WTC11 (cell line): ENCODE measurements around the gene CACNA1H. TPM values are rescaled to one million over a fixed set of nuclear protein-coding genes. Genes with fewer than 3 reads are reported as not detected.

ENCODE experiments used
- ATAC-seq: fragments of 200-7000 bp; cut with Tn5 transposase; 2 replicates; pipeline ENCODE4 v1.10.0; 2021; ENCODE audit warnings: mild to moderate bottlenecking, moderate library complexity
- CTCF ChIA-PET: fragments of 300-600 bp; sonication (Branson Sonifier 250); formaldehyde crosslinking; loops from one replicate; lab custom pipeline; 2021; ENCODE audit warnings: antibody characterized with exemption; lab: Charles Lee
- POLR2A ChIA-PET: fragments of 350-600 bp; sonication (Branson Sonifier 250); formaldehyde crosslinking; loops from one replicate; lab custom pipeline; 2021; ENCODE audit warnings: antibody characterized with exemption; lab: Charles Lee
- DNase-seq: peaks from one replicate; pipeline ENCODE4 v3.0.0; 2021; ENCODE audit warnings: low spot score
- H3K27ac Mint-ChIP-seq: 2 replicates; pipeline ENCODE4 v1.8.0; 2021; ENCODE audit warnings: mixed read lengths
- H3K27me3 Mint-ChIP-seq: 2 replicates; pipeline ENCODE4 v1.8.0; 2021; ENCODE audit warnings: low read depth, mild to moderate bottlenecking, moderate library complexity, mixed read lengths
- H3K36me3 Mint-ChIP-seq: 2 replicates; pipeline ENCODE4 v1.8.0; 2021; ENCODE audit warnings: mixed read lengths
- H3K4me1 Mint-ChIP-seq: 2 replicates; pipeline ENCODE4 v1.8.0; 2022; ENCODE audit warnings: mixed read lengths
- H3K4me3 Mint-ChIP-seq: 2 replicates; pipeline ENCODE4 v1.8.0; 2021; ENCODE audit warnings: mild to moderate bottlenecking, moderate library complexity, mixed read lengths
- H3K9me3 Mint-ChIP-seq: 2 replicates; pipeline ENCODE4 v1.8.0; 2021; ENCODE audit warnings: mixed read lengths
- ATF3 ChIP-seq: sonication (generic); formaldehyde crosslinking; conservative IDR thresholded peaks from 2 replicates; pipeline ENCODE4 v1.8.1; 2022; ENCODE audit warnings: mild to moderate bottlenecking, missing genetic modification reagents
- CDX4 ChIP-seq: fragments of 250-450 bp; sonication (Bioruptor Pico); IDR thresholded peaks from 2 replicates; pipeline ENCODE4 v1.9.0; 2021; ENCODE audit warnings: moderate library complexity, mild to moderate bottlenecking, inconsistent platforms, borderline replicate concordance
- FOXP1 ChIP-seq: sonication (generic); formaldehyde crosslinking; IDR thresholded peaks from 2 replicates; pipeline ENCODE4 v1.8.0; 2022; ENCODE audit warnings: missing genetic modification reagents, mild to moderate bottlenecking, moderate library complexity, borderline replicate concordance
- GTF2I ChIP-seq: fragments of 250-450 bp; sonication (Bioruptor Pico); conservative IDR thresholded peaks from 2 replicates; pipeline ENCODE4 v1.4.0; 2021; ENCODE audit warnings: mild to moderate bottlenecking
- HMGA2 ChIP-seq: fragments of 250-450 bp; sonication (Bioruptor Pico); IDR thresholded peaks from 2 replicates; pipeline ENCODE4 v1.4.0; 2021; ENCODE audit warnings: mild to moderate bottlenecking, moderate library complexity
- MXD4 ChIP-seq: fragments of 250-450 bp; sonication (Bioruptor Pico); IDR thresholded peaks from 2 replicates; pipeline ENCODE4 v1.8.0; 2021; ENCODE audit warnings: mild to moderate bottlenecking, moderate library complexity, borderline replicate concordance
- PRDM15 ChIP-seq: sonication (generic); formaldehyde crosslinking; IDR thresholded peaks from 2 replicates; pipeline ENCODE4 v1.8.0; 2022; ENCODE audit warnings: missing genetic modification reagents
- SOX15 ChIP-seq: fragments of 250-450 bp; sonication (Bioruptor Pico); IDR thresholded peaks from 2 replicates; pipeline ENCODE4 v1.9.0; 2021; ENCODE audit warnings: mild to moderate bottlenecking
- ZBTB43 ChIP-seq: sonication (generic); formaldehyde crosslinking; IDR thresholded peaks from 2 replicates; pipeline ENCODE4 v1.8.1; 2023; ENCODE audit warnings: mild to moderate bottlenecking, missing genetic modification reagents
- ZNF232 ChIP-seq: sonication (generic); formaldehyde crosslinking; IDR thresholded peaks from 2 replicates; pipeline ENCODE4 v1.8.0; 2022; ENCODE audit warnings: mild to moderate bottlenecking, missing genetic modification reagents
- ZNF396 ChIP-seq: fragments of 250-450 bp; sonication (Bioruptor Pico); IDR thresholded peaks from 2 replicates; pipeline ENCODE4 v1.8.0; 2021; ENCODE audit warnings: mild to moderate bottlenecking, moderate library complexity, borderline replicate concordance
- total RNA-seq: library from RNA; stranded (reverse); gene quantifications from 3 replicates; pipeline ENCODE4 v1.2.3, GENCODE V29; 2021
- TF ChIP-seq, protein P1 (sequence below): sonication (generic); formaldehyde crosslinking; IDR thresholded peaks from 2 replicates; pipeline ENCODE4 v1.8.1; 2022; ENCODE audit warnings: low read depth, missing genetic modification reagents, borderline replicate concordance
- TF ChIP-seq, protein P2 (sequence below): sonication (generic); formaldehyde crosslinking; IDR thresholded peaks from 2 replicates; pipeline ENCODE4 v1.8.0; 2022; ENCODE audit warnings: mild to moderate bottlenecking, missing genetic modification reagents
- TF ChIP-seq, protein P3 (sequence below): sonication (generic); formaldehyde crosslinking; IDR thresholded peaks from 2 replicates; pipeline ENCODE4 v1.8.1; 2022; ENCODE audit warnings: low read depth, mild to moderate bottlenecking, moderate library complexity, missing genetic modification reagents, borderline replicate concordance

The CACNA1H gene
- total RNA-seq, 1 experiment from 2014 or later: 38.0 TPM

GRCh38 chr16:1147027-1147426 lies 5.9 kb upstream of the CACNA1H start (continued):
- TF ChIP-seq ZBTB43 (CRISPR knock-in tag) (no peak), ATF3 (CRISPR knock-in tag) (no peak)
- TF ChIP-seq, all 79 proteins: peak for 0

- POLR2A ChIA-PET: interaction anchor here (0.6 kb wide), 1 partner anchor 89 kb away, joined by 3 read pairs; no protein-coding TSS in a partner anchor
- Mint-ChIP-seq H3K4me3 (no peak overlapping the region), H3K27ac (peak overlapping the region; percentile 49; the same call in 1 of the 2 replicates)
Observed at GRCh38 chr16:1149101-1149636, 3.7 kb upstream of the CACNA1H start.

DNA sequence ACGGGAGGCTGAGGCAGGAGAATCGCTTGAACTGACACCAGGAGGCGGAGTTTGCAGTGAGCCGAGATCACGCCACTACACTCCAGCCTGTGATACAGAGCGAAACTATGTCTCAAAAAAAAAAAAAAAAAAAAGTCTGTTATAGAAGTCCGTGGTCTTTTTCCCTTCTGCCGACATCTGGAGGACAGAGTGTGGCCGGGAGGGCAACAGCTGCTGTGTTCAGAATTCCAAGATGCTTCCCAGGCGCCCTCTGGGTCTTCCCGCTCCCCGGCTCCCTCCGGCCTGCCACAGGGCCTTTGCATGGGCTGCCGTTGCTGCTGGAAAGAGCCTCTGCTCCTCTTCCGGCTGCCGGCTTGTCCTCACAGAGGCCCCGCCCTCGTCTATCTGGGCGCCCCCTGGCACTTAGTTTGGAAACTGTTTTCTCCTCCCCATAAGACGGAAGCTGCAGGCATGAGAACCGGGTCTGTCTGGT lies 2.4 kb upstream of the CACNA1H start:
- TF ChIP-seq GTF2I: peak; percentile 98
- no peak for TF ChIP-seq CDX4 (CRISPR knock-in tag)
- ChIA-PET CTCF (interaction anchor here (0.7 to 1.0 kb wide), 2 partner anchors 31 to 129 kb away, joined by 3 read pairs; no protein-coding TSS in a partner anchor), POLR2A (no interaction called here)
- Mint-ChIP-seq H3K9me3 (peaks cover 7% of the 10 kb centered on the region), H3K4me3 (no peak overlapping the region), H3K27ac (no peak overlapping the region), H3K4me1 (peaks cover 10% of the 10 kb centered on the region; the same call in 1 of the 2 replicates), H3K36me3 (peaks cover 2% of the 10 kb centered on the region; the same call in 1 of the 2 replicates), H3K27me3 (0 out of 2 replicates have a peak, but pooled peaks cover 3% of the 10 kb centered on the region)
- no peak for ATAC-seq
- DNase-seq: peak; percentile 57

More at GRCh38 chr16:1149101-1149636, 3.7 kb upstream of the CACNA1H start:
- 0 out of 2 replicates have a peak, but pooled peaks cover 3% of the 10 kb centered on the region for H3K27me3 Mint-ChIP-seq
- CTCF ChIA-PET: no interaction called here
- ATAC-seq: no peak
- peaks cover 2% of the 10 kb centered on the region; the same call in 1 of the 2 replicates for H3K36me3 Mint-ChIP-seq
- H3K4me1 Mint-ChIP-seq: 0 out of 2 replicates have a peak, but pooled peaks cover 3% of the 10 kb centered on the region
- no peak for TF ChIP-seq ZNF232 (CRISPR knock-in tag)
- TF ChIP-seq, protein P1, sequence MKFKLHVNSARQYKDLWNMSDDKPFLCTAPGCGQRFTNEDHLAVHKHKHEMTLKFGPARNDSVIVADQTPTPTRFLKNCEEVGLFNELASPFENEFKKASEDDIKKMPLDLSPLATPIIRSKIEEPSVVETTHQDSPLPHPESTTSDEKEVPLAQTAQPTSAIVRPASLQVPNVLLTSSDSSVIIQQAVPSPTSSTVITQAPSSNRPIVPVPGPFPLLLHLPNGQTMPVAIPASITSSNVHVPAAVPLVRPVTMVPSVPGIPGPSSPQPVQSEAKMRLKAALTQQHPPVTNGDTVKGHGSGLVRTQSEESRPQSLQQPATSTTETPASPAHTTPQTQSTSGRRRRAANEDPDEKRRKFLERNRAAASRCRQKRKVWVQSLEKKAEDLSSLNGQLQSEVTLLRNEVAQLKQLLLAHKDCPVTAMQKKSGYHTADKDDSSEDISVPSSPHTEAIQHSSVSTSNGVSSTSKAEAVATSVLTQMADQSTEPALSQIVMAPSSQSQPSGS (CRISPR knock-in tag): no peak
- no peak for DNase-seq
- H3K9me3 Mint-ChIP-seq: peaks cover 7% of the 10 kb centered on the region

- Mint-ChIP-seq H3K36me3 (peaks cover 2% of the 10 kb centered on the region; the same call in 1 of the 2 replicates), H3K4me1 (peaks cover 10% of the 10 kb centered on the region; the same call in 1 of the 2 replicates), H3K9me3 (peaks cover 6% of the 10 kb centered on the region), H3K4me3 (peak overlapping the region; percentile 22), H3K27ac (no peak overlapping the region), H3K27me3 (0 out of 2 replicates have a peak, but pooled peaks cover 3% of the 10 kb centered on the region)
- ATAC-seq: no peak
- TF ChIP-seq, protein P2, sequence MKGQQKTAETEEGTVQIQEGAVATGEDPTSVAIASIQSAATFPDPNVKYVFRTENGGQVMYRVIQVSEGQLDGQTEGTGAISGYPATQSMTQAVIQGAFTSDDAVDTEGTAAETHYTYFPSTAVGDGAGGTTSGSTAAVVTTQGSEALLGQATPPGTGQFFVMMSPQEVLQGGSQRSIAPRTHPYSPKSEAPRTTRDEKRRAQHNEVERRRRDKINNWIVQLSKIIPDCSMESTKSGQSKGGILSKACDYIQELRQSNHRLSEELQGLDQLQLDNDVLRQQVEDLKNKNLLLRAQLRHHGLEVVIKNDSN (CRISPR knock-in tag): no peak
- TF ChIP-seq ZNF396 (CRISPR knock-in tag): no peak
- TF ChIP-seq PRDM15: no peak
- no peak for TF ChIP-seq HMGA2 (CRISPR knock-in tag)
- TF ChIP-seq, protein P3, sequence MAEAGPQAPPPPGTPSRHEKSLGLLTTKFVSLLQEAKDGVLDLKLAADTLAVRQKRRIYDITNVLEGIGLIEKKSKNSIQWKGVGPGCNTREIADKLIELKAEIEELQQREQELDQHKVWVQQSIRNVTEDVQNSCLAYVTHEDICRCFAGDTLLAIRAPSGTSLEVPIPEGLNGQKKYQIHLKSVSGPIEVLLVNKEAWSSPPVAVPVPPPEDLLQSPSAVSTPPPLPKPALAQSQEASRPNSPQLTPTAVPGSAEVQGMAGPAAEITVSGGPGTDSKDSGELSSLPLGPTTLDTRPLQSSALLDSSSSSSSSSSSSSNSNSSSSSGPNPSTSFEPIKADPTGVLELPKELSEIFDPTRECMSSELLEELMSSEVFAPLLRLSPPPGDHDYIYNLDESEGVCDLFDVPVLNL (CRISPR knock-in tag): no peak
- TF ChIP-seq MXD4: no peak
- TF ChIP-seq FOXP1: no peak
- TF ChIP-seq SOX15: no peak
- ChIA-PET CTCF (interaction anchor here (0.7 to 1.0 kb wide), 3 partner anchors 30 to 169 kb away, joined by 3 to 4 read pairs (median 3); no protein-coding TSS in a partner anchor), POLR2A (interaction anchor here (1.1 kb wide), 1 partner anchor 19 kb away, joined by 3 read pairs; no protein-coding TSS in a partner anchor)
- DNase-seq: no peak
Observed at GRCh38 chr16:1151424-1152122, 1.3 kb upstream of the CACNA1H start.
